Measurements from ENCODE around the gene KCNMA1.

The KCNMA1 gene

GRCh38 chr10:76869931-76870330 lies 767.7 kb downstream of the KCNMA1 start:
- DNase-seq, result no peak

GRCh38 chr10:76868098-76868977 lies 769.3 kb downstream of the KCNMA1 start:
- DNase-seq, result no peak

- no peak for DNase-seq
Measured at GRCh38 chr10:76866841-76867586, 770.6 kb downstream of the KCNMA1 start.

GRCh38 chr10:76864922-76865321 lies 772.7 kb downstream of the KCNMA1 start:
- DNase-seq, result no peak

GRCh38 chr10:76858721-76859120 lies 778.9 kb downstream of the KCNMA1 start:
- no peak for DNase-seq

GRCh38 chr10:76840802-76841201 lies 796.8 kb downstream of the KCNMA1 start:
- DNase-seq, result no peak

GRCh38 chr10:76839276-76839675 lies 798.3 kb downstream of the KCNMA1 start:
- no peak for DNase-seq

- no peak for DNase-seq
Measured at GRCh38 chr10:76830218-76830617, 807.4 kb downstream of the KCNMA1 start.

- no peak for DNase-seq
Measured at GRCh38 chr10:76829724-76830123, 807.9 kb downstream of the KCNMA1 start.

Measured in T-helper 2 cell (primary cell).